Measurements from ENCODE around the gene GPR155.
A peak's percentile ranks its signal among the peaks of the same experiment; 100 is the strongest.

The GPR155 gene

DNA sequence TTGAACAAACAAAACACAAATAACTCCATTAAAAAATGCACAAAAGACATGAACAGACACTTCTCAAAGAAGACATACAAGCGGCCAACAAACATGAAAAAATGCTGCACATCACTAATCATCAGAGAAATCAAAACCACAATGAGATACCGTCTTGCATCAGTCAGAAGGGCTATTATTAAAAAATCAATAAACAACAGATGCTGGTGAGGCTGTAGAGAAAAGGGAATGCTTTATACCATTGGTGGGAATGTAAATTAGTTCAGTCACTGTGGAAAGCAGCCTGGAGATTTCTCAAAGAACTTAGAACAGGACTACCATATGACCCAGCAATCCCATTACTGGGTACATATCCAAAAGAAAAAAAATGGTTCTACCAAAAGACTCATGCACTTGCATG, 37.8 kb downstream of the GPR155 start:
- peak; percentile 16 for FAIRE-seq
- DNase-seq (ENCODE audit: insufficient read length, low spot score): no peak
- TF ChIP-seq, protein P1, sequence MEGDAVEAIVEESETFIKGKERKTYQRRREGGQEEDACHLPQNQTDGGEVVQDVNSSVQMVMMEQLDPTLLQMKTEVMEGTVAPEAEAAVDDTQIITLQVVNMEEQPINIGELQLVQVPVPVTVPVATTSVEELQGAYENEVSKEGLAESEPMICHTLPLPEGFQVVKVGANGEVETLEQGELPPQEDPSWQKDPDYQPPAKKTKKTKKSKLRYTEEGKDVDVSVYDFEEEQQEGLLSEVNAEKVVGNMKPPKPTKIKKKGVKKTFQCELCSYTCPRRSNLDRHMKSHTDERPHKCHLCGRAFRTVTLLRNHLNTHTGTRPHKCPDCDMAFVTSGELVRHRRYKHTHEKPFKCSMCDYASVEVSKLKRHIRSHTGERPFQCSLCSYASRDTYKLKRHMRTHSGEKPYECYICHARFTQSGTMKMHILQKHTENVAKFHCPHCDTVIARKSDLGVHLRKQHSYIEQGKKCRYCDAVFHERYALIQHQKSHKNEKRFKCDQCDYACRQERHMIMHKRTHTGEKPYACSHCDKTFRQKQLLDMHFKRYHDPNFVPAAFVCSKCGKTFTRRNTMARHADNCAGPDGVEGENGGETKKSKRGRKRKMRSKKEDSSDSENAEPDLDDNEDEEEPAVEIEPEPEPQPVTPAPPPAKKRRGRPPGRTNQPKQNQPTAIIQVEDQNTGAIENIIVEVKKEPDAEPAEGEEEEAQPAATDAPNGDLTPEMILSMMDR (IDR thresholded peaks at IDR 0.05; ENCODE audit: insufficient read depth, missing control alignments): no peak

DNA sequence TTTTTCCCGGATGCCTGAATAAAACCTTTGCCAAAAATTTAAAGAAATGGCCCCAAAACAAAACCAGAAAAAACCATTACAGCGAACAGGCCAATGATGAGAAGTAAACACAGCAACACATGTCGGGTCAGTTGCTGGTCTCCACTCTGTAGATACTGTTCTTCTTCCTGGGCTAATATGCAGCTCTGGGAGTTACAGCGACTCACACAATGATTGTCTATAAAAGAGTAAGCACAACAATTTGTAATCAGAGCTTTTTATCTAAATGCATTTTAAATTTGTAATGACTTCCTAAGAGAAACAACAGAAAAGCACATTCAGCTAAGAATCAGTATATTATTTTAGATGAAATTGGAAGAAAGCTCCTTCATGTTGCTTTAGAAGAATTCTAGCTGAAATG, 40.3 kb downstream of the GPR155 start:
- no peak for DNase-seq (ENCODE audit: insufficient read length, low spot score)
- TF ChIP-seq, protein P1 (IDR thresholded peaks at IDR 0.05; ENCODE audit: insufficient read depth, missing control alignments): no peak
- no peak for FAIRE-seq

DNA sequence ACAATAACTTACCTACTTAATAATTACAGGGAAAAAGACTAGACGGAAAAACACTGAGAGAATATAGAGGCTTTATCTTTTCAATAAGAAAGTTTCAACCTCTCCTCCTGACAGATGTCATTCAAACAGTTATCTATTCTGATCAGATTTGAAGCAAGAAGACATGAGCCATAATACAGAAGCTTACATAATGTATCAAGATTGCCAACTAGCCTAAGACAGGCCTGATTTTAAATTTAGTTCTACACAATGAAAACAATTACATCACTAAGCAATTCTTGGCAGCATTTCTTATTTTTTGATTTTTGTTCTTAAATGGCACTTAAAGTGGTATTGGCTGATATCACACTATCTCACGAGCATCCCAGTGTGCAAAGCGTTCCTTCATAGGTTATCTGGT, 41.6 kb downstream of the GPR155 start:
- no peak for FAIRE-seq
- no peak for DNase-seq (ENCODE audit: insufficient read length, low spot score)
- TF ChIP-seq, protein P1 (IDR thresholded peaks at IDR 0.05; ENCODE audit: insufficient read depth, missing control alignments): no peak

DNA sequence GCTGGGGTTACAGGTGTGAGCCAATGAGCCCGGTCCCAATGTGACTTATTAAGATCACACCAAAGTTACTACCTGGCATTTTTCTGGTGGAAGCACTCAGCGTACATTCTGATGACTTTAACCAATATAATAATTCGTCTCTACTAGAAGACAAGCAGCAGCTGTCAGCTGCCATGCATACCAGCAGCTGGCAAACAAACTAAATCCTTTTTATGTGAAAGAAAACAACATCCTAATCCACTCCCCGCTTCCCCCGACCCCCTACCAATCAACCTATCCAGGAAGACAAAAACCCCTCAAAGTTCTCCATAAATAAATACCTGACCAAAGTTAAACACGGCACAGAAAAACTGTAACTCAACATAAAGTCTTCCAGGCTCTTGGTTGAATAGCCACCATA, 42.1 kb downstream of the GPR155 start:
- DNase-seq (ENCODE audit: insufficient read length, low spot score): no peak
- FAIRE-seq: no peak
- TF ChIP-seq, protein P1 (IDR thresholded peaks at IDR 0.05; ENCODE audit: insufficient read depth, missing control alignments): no peak

DNA sequence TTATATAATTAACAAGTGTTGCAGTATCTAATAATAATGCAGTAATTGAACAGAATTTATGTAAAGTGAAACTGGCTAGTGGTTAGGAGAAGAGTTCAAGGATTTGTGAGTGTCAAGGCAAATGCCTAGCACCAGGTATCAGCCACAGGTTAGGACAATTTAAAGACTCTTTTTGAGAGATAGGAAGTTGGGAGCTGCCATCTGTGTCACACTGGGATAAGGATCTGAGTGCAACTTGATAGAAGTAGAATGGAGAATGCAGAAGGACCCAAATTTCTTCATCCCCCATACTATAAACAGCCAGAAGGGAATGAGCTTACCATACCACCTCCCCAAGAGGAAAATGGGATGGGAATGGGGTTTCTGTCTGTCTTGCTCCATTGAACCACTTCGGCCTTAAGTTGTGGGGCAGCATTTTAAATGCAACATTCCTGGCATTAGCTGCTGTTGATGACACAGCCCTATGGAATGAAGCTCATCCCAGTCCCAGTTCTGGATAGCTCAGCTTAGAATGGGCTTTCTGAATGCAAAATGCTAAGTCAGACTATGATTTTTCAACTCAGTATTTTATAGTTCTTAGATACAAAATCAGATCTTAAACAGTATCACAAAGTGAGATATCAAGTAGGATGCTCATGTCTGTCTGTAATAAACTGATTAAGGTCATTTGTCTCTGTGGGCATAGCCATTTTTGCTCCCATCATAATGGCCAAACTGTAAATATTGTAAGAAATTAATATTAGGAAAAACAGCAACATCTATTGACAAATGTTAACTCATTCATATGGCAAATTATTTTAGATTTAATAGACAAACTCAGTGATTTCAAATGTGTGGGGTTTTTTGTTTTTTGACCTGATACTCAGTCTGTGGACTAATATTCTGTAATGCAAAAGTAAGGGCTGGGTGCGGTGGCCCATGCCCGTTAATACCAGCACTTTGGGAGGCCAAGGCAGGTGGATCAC, 44.0 kb downstream of the GPR155 start:
- TF ChIP-seq, protein P1 (IDR thresholded peaks at IDR 0.05; ENCODE audit: insufficient read depth, missing control alignments): no peak
- no peak for FAIRE-seq
- DNase-seq (ENCODE audit: insufficient read length, low spot score): no peak

DNA sequence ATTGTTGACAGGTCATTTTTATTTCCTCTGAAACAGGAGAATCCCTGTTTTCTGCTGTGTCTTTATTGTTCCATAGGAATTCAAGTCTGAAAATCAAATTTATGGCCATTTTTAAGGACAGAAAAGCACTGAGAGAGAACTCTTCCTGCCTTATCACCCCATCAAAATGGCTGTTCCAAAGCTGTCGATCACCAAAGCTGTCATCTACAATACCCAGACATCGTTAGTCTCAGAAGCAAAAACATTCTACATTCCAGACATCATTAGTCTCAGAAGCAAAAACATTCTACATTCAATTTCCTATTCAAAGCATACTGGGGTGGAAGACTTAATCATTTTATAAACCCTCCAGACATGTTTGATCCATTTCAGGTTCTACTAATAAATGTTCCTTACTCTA, 46.9 kb downstream of the GPR155 start:
- DNase-seq (ENCODE audit: insufficient read length, low spot score) (no peak), FAIRE-seq (no peak)
- TF ChIP-seq, protein P1 (IDR thresholded peaks at IDR 0.05; ENCODE audit: insufficient read depth, missing control alignments): no peak

DNA sequence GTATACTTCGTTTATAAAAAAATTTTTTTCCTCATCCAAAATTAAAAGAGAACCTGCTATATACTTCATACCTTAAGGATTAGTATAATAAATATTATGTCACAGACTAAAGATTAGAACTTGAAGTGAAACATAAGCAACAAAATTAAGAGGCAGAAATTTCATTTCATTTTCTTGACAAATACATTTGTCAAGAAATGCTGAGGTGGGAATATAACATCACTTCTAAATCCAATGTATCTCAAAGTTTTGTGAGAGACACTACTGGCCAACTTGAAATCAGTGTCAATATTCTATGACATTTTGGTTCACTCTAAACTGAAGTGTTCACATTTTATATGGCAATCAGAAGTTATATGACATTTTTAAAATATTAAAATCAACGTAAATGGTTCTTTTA, 47.5 kb downstream of the GPR155 start:
- TF ChIP-seq, protein P1 (IDR thresholded peaks at IDR 0.05; ENCODE audit: insufficient read depth, missing control alignments): no peak
- no peak for DNase-seq (ENCODE audit: insufficient read length, low spot score)
- FAIRE-seq: no peak
